Central memory CD8-positive, alpha-beta T cell (primary cell): ENCODE measurements around the gene OGG1.

Experiments used
- ATAC-seq: fragments of 150-1000 bp; cut with Tn5 transposase; replicated peaks from 2 replicates; pipeline ENCODE4 v1.10.0; 2022; ENCODE audit warnings: mild to moderate bottlenecking, moderate FRiP score, moderate number of reproducible peaks; ENCODE audit not compliant: poor library complexity, severe bottlenecking; ENCODE audit errors: extremely low read depth
- DNase-seq, 2 donors: peaks; one replicate each; pipeline ENCODE4 v3.0.0; 2021; ENCODE audit warnings: low spot score in 2 of 2
- H3K27ac Mint-ChIP-seq: one replicate; pipeline ENCODE4 v1.8.0; 2022; ENCODE audit warnings: low read depth, mild to moderate bottlenecking, moderate library complexity, mixed read lengths
- H3K27me3 Mint-ChIP-seq: one replicate; pipeline ENCODE4 v1.8.0; 2022; ENCODE audit warnings: mixed read lengths
- H3K36me3 Mint-ChIP-seq: one replicate; pipeline ENCODE4 v1.8.0; 2022; ENCODE audit warnings: mild to moderate bottlenecking, moderate library complexity, mixed read lengths; ENCODE audit not compliant: insufficient read depth
- H3K4me1 Mint-ChIP-seq: one replicate; pipeline ENCODE4 v1.8.0; 2022; ENCODE audit warnings: mixed read lengths
- H3K4me3 Mint-ChIP-seq: one replicate; pipeline ENCODE4 v1.8.0; 2022; ENCODE audit warnings: mild to moderate bottlenecking, moderate library complexity, mixed read lengths
- H3K9me3 Mint-ChIP-seq: one replicate; pipeline ENCODE4 v1.8.0; 2022; ENCODE audit warnings: mixed read lengths

Gene OGG1

DNA sequence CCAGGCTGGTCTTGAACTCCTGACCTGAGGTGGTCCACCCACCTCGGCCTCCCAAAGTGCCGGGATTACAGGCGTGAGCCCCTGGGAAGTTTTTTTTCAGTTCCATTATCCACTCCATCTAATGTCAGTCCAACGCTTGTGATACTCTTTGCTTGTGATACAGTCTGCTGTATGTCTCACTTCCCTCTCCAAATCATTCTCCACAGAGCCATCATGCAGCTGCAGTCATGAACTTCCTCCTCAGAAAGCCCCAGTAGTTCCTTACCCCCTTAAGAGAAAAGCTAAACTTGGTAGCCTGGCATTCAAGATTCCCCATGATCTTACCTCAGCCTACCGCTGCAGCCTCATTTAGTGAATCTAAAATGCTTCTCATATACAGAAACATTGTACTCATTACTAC is 45.5 kb downstream of the OGG1 start:
- Mint-ChIP-seq H3K27ac (no peak overlapping the region), H3K9me3 (no peaks in the 10 kb centered on the region), H3K4me3 (peak overlapping the region; percentile 94), H3K27me3 (no peaks in the 10 kb centered on the region), H3K4me1 (peaks cover 65% of the 10 kb centered on the region), H3K36me3 (peaks cover 59% of the 10 kb centered on the region)
- DNase-seq (no peak), ATAC-seq (no peak)

DNA sequence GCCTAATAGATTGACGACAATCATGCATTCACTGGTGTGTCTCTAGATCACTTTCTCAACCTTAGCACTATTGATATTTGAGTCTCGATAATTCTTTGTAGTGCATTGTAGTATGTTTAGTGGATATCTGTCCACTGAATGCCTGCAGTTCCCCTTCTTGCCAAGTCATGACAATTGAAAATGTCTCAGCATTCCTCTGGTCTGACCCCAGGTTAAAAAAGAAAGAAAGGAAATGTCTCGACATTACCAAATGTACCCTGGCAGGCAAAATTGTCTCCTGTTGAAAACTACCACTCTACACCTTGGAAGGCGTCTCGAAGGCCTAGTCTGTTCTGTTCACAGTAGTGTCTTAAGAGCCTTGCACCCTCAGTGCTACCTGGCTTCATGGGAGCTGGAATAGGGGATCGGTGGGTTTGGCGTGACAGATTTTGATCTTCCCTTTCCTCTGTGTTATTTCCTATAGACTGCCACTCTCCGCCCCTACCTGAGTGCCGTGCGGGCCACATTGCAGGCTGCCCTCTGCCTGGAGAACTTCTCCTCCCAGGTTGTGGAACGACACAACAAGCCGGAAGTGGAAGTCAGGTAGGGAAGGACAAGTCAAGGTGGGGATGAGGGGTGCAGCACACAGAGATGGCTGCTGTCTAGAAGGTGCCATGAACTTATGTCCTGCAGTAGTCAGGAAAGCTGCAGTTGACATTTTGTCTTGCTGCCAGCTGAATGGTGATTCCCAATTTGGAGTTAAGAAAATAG is 47.6 kb downstream of the OGG1 start:
- no peak for ATAC-seq
- Mint-ChIP-seq H3K36me3 (peaks cover 75% of the 10 kb centered on the region), H3K9me3 (no peaks in the 10 kb centered on the region), H3K4me1 (peaks cover 47% of the 10 kb centered on the region), H3K27ac (no peak overlapping the region), H3K27me3 (no peaks in the 10 kb centered on the region), H3K4me3 (no peak overlapping the region)
- DNase-seq: no peak

DNA sequence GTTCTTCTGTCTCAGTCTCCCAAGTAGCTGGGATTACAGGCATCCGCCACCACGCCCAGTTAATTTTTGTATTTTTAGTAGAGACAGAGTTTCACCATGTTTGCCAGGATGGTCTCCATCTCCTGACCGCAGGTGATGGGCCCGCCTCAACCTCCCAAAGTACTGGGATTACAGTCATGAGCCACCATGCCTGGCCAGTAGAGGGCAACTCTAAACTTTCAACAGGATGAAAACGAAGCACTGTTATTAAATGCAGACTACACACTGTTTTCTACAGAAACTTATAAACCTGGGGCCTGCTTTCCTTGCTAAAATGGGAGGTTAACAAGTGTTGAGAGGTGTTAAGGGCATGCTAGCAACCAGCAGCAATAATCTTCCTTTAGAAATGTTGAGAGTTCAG is 50.8 kb downstream of the OGG1 start:
- no peak for DNase-seq
- H3K27me3 Mint-ChIP-seq: no peaks in the 10 kb centered on the region
- no peak overlapping the region for H3K4me3 Mint-ChIP-seq
- no peak overlapping the region for H3K27ac Mint-ChIP-seq
- H3K36me3 Mint-ChIP-seq: peaks cover 83% of the 10 kb centered on the region
- no peak for ATAC-seq
- no peaks in the 10 kb centered on the region for H3K9me3 Mint-ChIP-seq
- peaks cover 42% of the 10 kb centered on the region for H3K4me1 Mint-ChIP-seq

DNA sequence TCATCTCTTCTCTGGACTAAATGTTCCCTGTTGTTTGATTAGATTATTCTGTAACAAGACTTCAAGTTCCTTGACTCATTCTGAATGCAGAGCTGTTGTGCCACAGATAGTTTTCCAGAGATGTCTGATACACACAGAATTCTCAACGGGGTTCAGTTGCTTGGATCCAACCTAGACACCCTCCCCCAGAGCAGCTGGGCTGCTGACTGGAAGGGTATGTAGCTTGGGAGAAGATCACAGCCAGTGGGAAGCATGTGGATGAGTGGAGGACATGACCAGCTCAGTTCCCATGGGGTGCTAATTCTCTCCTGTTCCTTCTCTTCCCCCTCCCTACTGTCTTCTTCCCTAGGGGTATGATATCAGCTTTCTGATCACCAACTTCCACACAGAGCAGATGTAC is 53.7 kb downstream of the OGG1 start:
- Mint-ChIP-seq H3K27me3 (no peaks in the 10 kb centered on the region), H3K36me3 (peaks cover 75% of the 10 kb centered on the region), H3K9me3 (no peaks in the 10 kb centered on the region), H3K4me3 (no peak overlapping the region), H3K27ac (no peak overlapping the region), H3K4me1 (peaks cover 30% of the 10 kb centered on the region)
- DNase-seq: no peak
- no peak for ATAC-seq

DNA sequence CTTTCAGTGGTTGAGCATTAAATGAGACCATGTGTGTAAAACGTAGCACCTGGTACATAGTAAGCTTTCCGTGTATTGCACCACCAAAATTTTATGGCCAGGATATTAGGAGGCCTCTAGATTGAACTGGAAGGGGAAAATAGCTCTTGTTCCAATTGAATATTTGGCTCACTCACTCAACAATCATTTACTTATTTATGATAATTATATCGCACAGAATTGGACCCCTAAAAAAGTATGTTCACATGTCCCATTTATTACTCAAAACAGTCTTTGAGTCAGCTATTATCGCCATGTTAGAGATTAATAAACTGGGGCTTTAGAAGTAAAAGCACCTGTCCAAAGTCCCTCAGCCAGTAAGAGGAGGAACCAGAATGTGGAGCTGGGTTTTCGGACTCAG is 55.2 kb downstream of the OGG1 start:
- Mint-ChIP-seq H3K4me3 (no peak overlapping the region), H3K9me3 (no peaks in the 10 kb centered on the region), H3K4me1 (peaks cover 42% of the 10 kb centered on the region), H3K36me3 (peaks cover 65% of the 10 kb centered on the region), H3K27ac (no peak overlapping the region), H3K27me3 (no peaks in the 10 kb centered on the region)
- no peak for DNase-seq
- ATAC-seq: no peak

DNA sequence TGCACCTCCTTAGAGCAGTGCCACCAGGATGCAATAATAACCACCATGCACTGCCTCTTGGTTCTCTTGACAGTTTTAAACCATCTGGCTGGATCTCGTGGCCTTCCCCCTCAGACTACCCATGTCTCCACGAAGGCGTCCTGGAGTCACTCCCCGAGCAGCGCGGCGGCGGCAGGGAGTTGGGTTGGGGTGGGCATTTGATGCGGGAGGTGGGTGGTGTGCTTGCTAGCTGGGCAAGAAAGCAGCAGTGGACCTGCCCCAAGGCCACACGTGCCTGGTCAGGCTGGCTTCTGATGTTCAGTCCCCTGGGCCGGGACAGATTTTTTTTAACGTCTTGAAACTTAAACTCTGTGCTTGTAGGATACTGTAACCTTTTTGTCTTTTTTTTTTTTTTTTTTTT is 56.4 kb downstream of the OGG1 start:
- ATAC-seq: no peak
- Mint-ChIP-seq H3K9me3 (no peaks in the 10 kb centered on the region), H3K27me3 (no peaks in the 10 kb centered on the region), H3K27ac (no peak overlapping the region), H3K4me1 (peaks cover 49% of the 10 kb centered on the region), H3K36me3 (peaks cover 58% of the 10 kb centered on the region), H3K4me3 (no peak overlapping the region)
- DNase-seq: no peak
